Activated naive CD4-positive, alpha-beta T cell treated with anti-CD3 and anti-CD28 coated beads, Interleukin-2, amount 50 U/mL, for 16 hours (primary cell): ENCODE measurements around the gene LTO1.

Experiments used
- DNase-seq: peaks from one replicate; pipeline ENCODE4 v3.0.0-alpha.2; 2020

Gene LTO1

GRCh38 chr11:69656536-69657455, 18.4 kb downstream of the LTO1 start:
- no peak for DNase-seq

- no peak for DNase-seq
Observed at GRCh38 chr11:69655479-69656428, 19.4 kb downstream of the LTO1 start.

- DNase-seq, result no peak
Observed at GRCh38 chr11:69654660-69655478, 20.3 kb downstream of the LTO1 start.

- DNase-seq, result no peak
Observed at GRCh38 chr11:69654001-69654659, 21.0 kb downstream of the LTO1 start.

GRCh38 chr11:69653406-69653960, 21.7 kb downstream of the LTO1 start:
- DNase-seq, result no peak

GRCh38 chr11:69652999-69653398, 22.2 kb downstream of the LTO1 start:
- DNase-seq, result no peak

GRCh38 chr11:69651834-69652620, 23.1 kb downstream of the LTO1 start:
- DNase-seq, result no peak

GRCh38 chr11:69650832-69651344, 24.3 kb downstream of the LTO1 start:
- no peak for DNase-seq

GRCh38 chr11:69650081-69650831, 24.9 kb downstream of the LTO1 start:
- no peak for DNase-seq

- no peak for DNase-seq
Observed at GRCh38 chr11:69649576-69649900, 25.6 kb downstream of the LTO1 start.

GRCh38 chr11:69648679-69649575, 26.2 kb downstream of the LTO1 start:
- no peak for DNase-seq

GRCh38 chr11:69647761-69648497, 27.2 kb downstream of the LTO1 start:
- DNase-seq, result no peak

- DNase-seq, result peak; percentile 7
Observed at GRCh38 chr11:69647390-69647748, 27.8 kb downstream of the LTO1 start.

GRCh38 chr11:69646493-69647389, 28.4 kb downstream of the LTO1 start:
- DNase-seq, result peak; percentile 7

GRCh38 chr11:69645801-69646492, 29.2 kb downstream of the LTO1 start:
- peak; percentile 7 for DNase-seq

- no peak for DNase-seq
Observed at GRCh38 chr11:69644962-69645675, 30.0 kb downstream of the LTO1 start.
